DLD1 (cell line): Measurements from ENCODE around the gene EYA4.

Source experiments
- in situ Hi-C: cut with HindIII; loops from 2 replicates; pipeline ENCODE4 v1.10.0; 2017; ENCODE audit warnings: low sequenced_read_pairs

Gene EYA4

DNA sequence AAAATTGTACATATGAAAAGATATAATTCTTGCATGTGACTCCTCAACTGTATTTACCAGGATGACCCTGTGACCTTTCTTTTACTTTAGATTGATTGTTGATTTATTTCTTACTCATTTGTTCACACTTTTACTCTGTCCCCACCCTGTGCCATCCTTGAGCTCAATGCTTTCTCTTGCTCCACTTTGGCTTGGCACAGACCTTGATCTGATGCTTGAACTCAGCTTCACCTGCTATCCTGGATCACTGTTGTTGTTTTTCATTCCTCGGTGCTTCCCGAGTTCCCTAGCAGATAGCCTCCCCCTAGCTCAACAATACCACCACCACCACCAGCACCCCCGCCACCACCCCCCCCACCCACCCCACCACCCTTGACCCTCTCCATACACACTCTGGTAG is 102.1 kb downstream of the EYA4 start:
- in situ Hi-C loops, result no loop called here

DNA sequence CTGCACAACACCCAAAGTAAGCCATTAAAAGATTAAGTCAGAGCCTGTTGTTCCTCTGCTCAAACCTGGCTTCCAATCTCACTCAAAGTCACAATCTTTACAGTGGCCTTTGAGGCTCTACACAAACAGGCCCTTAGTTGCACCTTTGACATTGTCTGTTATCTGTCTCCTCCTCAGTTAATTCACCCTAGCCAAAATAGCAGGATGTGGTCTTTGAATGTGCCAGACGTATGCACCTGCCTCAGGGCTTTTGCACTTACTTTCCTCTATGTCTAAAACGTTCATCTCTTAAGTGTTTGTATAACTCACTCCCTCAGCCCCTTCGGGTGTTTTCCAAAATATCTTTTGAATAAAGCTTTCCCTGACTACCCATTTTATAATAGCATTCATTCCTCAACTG is 107.7 kb downstream of the EYA4 start:
- in situ Hi-C loops, result no loop called here

DNA sequence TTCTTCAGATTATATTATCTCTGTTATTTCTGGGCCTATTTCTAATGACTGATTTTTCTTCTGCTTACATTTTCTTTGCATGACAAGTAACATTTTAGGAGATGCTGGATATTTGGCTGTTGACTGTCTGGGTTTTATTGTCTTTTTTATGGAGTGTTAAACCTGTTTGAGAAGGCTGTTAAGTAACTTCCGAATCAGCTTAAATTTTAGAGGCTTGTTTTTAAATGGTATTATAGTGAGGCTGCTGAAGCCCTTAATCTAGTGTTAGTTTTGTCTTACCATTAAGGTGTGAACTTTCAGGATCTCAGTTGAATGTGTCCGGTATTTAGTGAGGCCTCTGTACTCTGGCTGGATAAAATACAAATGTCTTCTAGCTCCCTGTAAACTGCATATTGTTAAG is 109.8 kb downstream of the EYA4 start:
- in situ Hi-C loops, result no loop called here

DNA sequence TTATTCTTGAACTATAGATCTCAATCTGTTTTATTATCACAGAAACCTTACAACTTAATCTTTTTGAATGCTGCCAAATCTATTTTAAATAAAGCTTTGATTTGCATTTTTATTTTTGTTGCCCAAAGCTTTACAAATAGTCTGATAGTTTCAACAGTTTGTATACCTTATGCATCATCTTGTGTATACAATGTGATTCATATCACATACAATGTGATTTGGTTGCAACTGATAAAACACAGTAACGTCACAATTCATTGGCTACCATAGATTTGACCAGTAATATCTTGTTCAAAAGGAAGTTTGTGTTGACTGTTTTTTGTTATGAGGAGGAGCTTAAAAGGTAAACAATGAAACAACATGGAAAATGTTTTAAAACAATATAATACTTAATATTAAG is 110.9 kb downstream of the EYA4 start:
- in situ Hi-C loops, result no loop called here

DNA sequence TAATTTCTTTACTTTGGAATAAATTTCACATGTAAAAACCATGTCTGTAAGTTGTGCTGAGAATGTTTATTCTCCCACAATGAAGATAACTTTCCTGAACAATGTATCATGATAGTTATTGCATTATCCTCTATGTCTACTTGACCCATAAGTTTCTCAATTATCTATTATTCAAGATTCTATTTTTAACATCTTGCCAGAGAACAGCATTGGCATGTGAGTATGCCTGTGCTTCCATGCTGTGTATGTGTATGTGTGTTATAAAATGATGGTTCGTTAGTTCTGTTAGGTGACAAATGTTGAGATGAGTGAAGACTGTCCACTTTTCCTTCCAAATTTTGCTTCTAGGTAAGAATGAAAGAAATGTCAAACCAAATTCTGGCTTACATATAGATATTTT is 111.9 kb downstream of the EYA4 start:
- in situ Hi-C loops, result no loop called here

DNA sequence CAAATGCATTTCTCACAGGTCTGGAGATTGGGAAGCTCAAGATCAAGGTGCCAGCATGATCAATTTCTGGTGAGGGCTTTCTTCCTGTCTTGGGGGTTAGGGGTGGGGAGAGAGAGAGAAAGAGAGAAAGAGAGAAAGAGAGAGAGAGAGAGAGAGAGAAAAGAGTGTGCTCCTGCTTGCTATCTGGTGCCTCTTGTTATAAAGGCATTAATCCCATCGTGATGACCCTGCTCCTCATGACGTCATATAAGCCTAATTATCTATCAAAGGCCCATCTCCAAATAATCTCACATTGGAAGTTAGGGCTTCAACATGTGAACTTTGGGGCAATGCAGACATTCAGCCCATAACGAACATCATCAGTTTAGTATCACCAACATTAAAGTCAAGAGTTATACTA is 114.8 kb downstream of the EYA4 start:
- in situ Hi-C loops, result no loop called here

DNA sequence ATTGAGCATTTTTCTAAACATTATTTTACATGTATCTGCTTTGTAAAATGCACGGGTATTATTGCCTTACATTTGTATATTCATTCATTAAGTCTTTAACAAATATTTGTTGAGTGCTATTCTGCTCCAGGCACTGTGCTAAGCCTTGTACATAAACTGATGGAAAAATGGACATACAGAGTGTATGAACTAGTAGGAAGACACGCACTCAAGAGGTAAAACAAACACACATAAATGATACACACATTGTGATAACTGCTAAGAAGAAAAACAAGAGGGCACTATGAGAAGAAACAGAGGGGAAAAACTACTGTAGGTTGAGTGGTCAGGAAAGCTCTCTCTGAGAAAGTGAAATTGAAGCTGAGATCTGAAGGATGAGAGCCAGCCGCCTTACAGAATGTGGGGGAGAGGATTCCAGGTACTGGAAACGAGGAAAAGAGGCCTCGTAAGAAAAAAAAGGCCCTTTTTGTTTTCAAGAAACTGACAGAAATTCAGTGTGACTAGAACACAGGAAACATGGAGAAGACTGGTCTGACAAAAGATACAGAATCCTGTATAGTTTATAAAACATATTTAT is 117.5 kb downstream of the EYA4 start:
- in situ Hi-C loops, result no loop called here

DNA sequence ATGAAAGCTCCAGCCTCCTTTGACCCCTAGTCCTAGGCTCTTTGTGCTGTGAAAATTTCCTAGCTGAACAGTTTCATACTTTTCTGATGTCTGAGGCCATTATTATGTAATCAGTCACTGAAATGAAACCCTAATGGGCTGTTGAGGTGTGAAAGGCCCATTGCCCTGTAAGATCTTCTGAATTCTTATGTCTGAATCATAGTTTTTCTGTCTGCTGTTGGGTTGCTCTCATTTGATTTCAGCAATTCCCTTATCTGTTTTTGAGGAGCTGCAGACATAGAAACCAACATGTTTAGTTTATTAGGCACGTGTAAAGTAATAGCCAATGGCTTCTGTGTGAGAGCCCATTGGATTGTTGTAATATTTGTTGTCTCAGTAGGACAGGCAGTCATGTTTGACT is 118.1 kb downstream of the EYA4 start:
- in situ Hi-C loops, result no loop called here

DNA sequence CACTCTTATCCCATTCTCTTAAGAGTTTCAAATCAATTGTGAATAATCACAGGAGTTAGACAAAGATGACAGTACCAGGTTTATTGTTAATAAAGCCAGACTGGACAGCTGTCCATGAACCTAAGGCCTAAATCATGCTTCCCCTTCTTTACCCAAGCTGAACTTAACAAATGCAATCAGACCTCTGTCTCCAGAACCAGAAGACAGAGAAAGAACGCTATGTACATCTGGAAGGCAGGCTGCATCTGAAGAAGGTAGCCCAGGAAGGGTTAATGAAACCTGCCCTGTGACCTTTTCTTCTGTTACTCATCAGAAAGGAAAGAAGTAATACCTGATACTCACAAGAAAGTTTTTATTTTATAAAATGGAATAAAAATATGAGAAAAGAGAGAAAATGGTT is 118.6 kb downstream of the EYA4 start:
- in situ Hi-C loops, result no loop called here

DNA sequence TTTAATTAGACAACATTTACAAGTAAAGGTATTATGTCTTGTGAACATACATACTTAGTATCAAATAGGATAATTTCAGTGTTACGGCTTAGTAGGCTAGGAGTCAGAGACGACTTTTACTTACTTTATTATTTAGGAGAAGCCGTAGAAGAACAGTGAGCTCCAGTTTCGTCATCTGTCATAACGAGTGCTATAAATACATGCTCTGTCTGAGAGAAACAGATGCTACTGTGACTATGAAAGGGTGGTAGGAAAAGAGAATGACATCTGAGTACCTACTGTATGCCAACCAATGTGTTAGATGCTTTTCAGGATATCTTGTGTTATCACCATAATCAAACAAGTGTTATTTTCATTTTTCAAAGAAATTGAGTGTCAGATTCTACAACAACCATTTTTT is 119.0 kb downstream of the EYA4 start:
- in situ Hi-C loops, result no loop called here

DNA sequence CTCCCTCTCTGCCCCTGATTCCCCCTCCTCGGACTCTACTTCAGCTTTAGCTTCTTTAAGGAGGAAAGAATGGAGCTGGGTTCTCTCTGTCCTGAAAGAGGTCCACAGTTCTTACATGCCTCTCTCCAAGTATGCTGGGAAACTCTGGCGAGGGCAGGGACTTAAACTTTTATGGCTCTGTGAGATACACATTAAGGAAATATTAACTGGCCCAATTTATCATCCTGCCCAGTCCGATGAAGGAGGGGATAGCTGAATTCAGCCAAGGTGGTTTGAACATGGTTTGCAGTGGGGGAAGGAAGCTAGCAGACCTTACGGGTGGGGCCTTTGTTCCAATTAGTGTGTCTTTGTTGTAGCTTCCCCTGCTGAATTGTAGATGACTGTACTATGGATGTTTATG is 121.7 kb downstream of the EYA4 start:
- in situ Hi-C loops, result no loop called here

DNA sequence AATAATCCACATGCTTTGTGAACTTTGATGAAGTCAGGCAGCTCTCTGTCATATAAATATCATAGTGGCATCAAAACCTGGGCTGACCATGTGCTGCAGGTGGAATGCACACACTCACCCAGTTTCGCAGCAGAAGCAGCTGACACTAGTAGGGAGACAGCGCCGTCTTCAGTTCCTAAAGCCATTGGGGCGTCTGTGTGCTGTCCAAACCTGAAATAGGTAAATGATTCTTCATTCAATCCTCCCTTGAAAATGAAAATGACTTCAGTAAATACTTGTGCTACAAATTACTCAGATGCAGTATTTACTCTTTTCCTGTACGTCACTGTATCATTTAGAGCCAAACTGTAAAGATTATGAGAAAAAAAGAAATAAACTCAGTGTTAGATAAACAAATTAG is 127.5 kb downstream of the EYA4 start:
- in situ Hi-C loops, result no loop called here

DNA sequence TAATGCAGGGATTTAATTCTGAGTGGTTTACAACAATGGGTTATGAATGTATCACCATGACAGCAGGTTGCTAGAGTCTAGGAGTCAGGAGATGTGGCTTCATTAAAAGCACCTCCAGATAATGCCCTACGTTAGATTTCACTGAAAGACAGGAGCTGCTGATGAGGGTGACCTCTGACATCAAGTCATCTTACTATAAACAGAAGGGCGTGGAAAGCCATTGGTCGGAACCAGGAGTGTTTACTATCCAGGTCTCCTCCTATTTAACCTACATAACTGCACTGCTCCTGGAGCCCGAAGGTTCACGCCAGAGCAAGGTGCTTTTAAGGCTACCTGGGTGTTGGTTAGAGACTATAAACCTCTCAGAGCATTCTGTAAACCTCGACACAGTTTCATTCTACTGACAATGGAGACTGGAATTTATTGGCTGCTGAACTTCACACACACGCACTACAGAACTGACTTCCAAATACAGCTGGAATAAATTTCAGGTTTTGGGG is 128.7 kb downstream of the EYA4 start:
- in situ Hi-C loops, result no loop called here

DNA sequence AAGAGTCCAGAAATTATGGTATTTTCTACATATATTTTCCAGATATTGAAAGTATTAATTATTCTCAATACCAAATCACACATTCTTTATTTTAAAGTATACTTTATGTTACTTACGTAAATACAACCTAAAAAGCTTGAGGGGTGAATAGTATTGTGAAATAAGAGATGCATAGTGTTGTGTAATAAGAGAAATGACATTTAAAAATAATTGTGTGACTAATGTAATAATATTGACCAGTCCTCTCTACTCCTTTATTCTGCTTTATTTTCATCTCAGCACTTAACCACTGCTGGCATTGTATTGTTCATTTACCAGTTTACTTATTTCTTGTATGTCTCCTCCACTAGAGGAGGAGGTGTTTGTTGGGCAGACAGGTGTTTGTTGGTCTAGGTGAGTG is 135.6 kb downstream of the EYA4 start:
- in situ Hi-C loops, result no loop called here

DNA sequence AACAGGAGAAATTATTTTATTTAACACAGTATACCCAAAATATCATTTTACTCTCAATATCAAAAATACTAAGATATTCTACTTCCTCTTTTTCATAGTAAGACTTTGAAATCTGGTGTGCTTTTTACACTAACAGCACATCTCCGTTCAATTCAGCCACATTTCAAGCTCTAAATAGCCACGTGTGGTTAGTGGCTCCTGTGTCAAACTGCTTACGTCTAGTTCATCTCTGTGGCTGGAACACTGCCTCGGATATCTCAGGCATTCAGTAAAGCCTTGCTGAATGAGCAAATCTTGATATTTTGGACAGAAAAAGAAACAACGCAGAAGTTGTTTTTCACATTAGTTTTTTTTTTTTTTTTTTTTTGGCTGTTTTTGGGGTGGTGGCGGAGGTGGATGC is 136.1 kb downstream of the EYA4 start:
- in situ Hi-C loops, result no loop called here

DNA sequence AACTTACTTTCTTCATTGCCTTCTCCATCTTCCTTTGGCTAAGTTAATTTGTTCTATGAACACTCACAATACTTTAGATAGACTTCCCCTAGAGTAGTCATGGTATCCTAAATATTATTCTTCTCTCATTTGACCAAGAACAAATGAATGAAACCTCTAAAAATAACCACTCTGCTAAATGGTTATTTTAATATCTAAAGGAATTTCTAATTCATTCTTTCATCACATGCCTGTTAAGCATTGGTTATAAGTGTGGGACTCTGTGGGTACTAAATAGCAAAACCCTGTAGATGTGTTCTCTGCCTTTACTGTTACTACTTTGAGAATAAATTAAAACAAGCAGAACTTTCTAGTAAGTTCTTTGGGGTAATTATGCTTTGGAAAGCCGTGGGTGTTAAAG is 138.9 kb downstream of the EYA4 start:
- in situ Hi-C loops, result no loop called here

DNA sequence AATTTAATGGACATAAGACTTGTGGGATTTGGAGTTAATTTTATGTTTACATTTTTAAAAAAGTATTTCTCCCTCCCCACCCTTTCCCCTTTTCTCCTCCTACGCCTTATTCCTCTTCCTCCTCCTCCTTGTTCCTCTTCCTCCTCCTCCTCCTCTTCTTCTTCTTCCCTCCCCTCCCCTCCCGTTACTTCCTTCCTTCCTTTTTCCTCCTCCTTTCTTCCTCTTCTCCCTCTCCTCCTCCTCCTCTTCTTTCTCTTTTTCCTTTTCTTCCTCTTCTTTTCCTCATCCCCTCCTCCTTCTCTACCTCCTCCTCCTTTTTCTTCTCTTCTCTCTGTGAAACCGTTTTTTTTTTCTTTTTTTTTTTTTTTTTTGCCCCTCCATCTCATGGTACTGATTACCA is 139.6 kb downstream of the EYA4 start:
- in situ Hi-C loops, result no loop called here

DNA sequence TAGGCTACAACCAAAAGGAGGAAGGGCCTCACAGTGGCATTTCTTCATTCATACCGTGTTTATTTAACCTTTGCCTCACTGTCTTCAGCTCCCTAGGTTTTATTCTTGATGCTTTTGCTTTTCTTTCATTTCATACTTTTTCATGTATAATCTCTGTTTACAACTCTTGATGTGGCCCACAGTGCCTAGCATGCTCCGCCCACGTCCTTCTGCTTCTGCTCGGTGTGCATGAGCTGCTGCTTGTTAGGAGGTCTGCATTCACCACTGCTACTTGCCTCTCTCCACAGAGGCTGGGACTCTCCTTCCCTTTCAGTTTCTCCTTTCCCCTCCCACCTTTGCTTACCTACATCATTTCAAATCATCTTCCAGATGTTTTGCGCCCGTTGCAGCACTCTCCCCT is 147.6 kb downstream of the EYA4 start:
- in situ Hi-C loops, result no loop called here

DNA sequence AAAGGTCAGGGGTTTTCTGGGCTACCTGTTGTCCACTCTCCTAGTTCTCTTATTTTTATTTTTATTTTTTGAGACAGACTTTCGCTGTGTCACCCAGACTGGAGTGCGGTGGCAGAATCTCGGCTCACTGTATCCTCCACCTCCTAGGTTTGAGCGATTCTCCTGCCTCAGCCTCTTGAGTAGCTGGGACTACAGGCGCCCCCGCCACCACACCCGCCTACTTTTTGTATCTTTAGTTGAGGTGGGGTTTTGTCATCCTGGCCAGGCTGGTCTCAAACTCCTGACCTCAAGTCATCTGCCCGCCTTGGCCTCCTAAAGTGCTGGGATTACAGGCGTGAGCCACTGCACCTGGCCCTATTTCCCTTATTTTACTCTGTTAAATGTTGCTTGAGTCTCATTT is 149.0 kb downstream of the EYA4 start:
- in situ Hi-C loops, result no loop called here

DNA sequence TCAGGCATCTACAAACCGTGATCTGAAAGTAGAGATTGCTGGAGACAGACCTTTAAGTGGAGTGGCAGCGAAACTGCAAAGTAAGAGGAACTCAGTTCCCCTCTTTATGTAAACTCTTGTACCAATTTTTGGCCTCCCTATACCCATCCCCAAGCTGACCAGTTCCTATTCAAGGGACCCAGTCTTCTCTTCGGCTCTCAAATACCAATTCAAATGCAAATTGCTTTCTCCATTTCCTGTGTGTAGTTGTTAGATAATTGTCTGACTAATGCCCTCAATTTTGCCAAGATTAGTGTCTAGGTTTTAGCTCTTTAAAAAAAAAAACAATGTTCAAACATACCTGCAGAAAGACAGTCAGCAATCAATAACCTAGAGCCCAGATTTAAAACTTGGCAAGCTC is 150.9 kb downstream of the EYA4 start:
- in situ Hi-C loops, result no loop called here

DNA sequence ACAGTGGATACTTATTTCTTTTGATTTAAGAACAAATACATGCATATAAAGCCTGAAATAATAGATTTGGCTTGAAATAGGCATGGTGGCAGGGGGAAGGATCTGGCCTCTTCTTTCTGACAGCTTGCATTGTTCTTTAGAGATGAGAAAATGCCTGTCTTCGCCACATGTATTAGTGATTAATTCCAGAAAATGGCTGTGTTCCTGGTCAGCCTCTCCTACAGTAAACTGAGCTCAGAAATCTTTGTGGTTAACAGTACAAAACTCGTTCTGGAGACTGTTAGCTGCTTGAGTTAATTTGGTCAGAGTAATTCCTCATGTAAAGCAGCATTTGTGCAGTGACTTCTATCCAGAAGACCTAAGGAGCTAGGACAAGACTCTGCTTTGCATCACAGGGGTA is 151.5 kb downstream of the EYA4 start:
- in situ Hi-C loops, result no loop called here

DNA sequence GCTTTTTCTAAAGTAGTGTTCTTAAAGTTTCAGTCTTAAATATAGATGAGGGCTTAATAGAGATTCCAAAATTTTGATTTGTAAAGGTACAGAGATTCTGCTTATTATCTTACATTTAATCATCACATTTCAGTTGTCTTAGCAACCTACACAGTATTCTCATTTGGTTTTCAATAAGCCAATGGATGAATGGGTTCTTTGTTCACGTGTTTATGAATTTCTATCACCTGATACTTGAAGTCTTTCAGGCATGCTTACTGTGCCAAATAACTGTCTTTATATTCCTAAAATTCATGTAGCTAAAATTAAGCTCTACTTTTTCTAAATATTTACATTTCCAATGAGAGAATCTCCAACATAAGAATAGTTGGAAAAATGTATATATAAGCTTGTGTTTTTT is 152.7 kb downstream of the EYA4 start:
- in situ Hi-C loops, result no loop called here

DNA sequence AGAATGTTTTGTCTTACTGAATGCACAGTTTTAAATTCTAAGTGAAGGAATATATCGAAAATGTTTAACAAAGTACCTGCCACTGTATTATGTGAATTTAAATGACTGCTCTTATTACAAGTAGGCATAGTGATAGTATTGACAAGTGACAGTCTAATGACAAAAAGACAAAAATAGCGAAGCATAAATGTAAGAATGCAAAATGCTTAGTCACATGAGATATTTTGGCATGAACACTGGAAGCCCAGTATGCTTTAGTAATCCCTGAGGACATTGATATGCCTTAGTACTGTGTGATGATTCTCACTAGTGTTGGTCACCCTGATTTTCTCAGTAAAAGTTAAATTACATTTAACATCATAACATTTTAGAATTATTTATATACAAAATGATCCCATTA is 153.5 kb downstream of the EYA4 start:
- in situ Hi-C loops, result no loop called here
